Measurements from ENCODE around the gene CLEC16A.

GRCh38 chr16:11035096-11035495, 90.7 kb downstream of the CLEC16A start:
- TF ChIP-seq, protein P1, sequence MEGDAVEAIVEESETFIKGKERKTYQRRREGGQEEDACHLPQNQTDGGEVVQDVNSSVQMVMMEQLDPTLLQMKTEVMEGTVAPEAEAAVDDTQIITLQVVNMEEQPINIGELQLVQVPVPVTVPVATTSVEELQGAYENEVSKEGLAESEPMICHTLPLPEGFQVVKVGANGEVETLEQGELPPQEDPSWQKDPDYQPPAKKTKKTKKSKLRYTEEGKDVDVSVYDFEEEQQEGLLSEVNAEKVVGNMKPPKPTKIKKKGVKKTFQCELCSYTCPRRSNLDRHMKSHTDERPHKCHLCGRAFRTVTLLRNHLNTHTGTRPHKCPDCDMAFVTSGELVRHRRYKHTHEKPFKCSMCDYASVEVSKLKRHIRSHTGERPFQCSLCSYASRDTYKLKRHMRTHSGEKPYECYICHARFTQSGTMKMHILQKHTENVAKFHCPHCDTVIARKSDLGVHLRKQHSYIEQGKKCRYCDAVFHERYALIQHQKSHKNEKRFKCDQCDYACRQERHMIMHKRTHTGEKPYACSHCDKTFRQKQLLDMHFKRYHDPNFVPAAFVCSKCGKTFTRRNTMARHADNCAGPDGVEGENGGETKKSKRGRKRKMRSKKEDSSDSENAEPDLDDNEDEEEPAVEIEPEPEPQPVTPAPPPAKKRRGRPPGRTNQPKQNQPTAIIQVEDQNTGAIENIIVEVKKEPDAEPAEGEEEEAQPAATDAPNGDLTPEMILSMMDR (IDR thresholded peaks at IDR 0.05) = no peak
- no peak for TF ChIP-seq POLR2A (IDR thresholded peaks at IDR 0.05)
- no peak for TF ChIP-seq POLR2AphosphoS5 (IDR thresholded peaks at IDR 0.05)
- no peak for TF ChIP-seq EP300 (IDR thresholded peaks at IDR 0.05)

Measured in gastroesophageal sphincter (tissue), 3 donors.